ENCODE measurements around the gene LGALS3BP.

LGALS3BP gene

DNA sequence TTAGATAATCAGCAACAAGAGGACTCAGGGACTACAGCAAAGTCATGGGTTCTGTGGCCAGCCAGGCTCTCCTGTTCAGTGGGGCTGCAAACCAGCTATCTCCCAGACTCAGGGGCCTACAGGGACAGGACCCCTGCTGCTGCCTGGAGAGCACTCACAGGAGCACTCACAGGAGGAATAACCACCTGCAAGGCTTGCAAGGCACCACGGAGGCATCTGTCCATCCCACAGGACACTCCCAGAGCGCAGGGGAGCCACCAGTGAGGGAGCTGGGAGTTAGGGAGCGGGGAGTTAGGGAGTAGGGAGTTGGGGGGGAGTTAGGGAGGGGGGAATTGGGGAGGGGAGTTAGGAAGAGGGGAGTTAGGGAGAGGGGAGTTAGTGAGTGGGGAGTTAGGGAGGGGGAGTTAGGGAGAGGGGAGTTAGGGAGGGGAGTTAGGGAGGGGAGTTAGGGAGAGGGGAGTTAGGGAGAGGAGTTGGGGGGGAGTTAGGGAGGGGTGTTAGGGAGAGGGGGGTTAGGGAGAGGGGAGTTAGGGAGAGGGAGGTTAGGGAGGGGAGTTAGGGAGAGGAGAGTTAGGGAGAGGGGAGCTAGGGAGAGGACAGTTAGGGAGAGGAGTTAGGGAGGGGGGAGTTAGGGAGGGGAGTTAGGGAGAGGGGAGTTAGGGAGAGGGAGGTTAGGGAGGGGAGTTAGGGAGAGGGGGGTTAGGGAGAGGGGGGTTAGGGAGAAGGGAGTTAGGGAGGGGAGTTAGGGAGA lies 24.1 kb upstream of the LGALS3BP start:
- H3K27me3 ChIP-seq (replicated peaks): no peaks in the 10 kb centered on the region
- no peak for DNase-seq
- no peak overlapping the region for H3K4me3 ChIP-seq (ENCODE audit: low read depth, low read length)
- H3K36me3 ChIP-seq (replicated peaks): peaks cover 4% of the 10 kb centered on the region
- no peak overlapping the region for H3K27ac ChIP-seq
- in situ Hi-C loops (cut with HindIII; ENCODE audit: low pct_ligation_motif_present, low sequenced_read_pairs): no loop called here
- TF ChIP-seq, protein P1, sequence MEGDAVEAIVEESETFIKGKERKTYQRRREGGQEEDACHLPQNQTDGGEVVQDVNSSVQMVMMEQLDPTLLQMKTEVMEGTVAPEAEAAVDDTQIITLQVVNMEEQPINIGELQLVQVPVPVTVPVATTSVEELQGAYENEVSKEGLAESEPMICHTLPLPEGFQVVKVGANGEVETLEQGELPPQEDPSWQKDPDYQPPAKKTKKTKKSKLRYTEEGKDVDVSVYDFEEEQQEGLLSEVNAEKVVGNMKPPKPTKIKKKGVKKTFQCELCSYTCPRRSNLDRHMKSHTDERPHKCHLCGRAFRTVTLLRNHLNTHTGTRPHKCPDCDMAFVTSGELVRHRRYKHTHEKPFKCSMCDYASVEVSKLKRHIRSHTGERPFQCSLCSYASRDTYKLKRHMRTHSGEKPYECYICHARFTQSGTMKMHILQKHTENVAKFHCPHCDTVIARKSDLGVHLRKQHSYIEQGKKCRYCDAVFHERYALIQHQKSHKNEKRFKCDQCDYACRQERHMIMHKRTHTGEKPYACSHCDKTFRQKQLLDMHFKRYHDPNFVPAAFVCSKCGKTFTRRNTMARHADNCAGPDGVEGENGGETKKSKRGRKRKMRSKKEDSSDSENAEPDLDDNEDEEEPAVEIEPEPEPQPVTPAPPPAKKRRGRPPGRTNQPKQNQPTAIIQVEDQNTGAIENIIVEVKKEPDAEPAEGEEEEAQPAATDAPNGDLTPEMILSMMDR (IDR thresholded peaks at IDR 0.05; ENCODE audit: low read depth, low read length, missing control alignments): no peak

DNA sequence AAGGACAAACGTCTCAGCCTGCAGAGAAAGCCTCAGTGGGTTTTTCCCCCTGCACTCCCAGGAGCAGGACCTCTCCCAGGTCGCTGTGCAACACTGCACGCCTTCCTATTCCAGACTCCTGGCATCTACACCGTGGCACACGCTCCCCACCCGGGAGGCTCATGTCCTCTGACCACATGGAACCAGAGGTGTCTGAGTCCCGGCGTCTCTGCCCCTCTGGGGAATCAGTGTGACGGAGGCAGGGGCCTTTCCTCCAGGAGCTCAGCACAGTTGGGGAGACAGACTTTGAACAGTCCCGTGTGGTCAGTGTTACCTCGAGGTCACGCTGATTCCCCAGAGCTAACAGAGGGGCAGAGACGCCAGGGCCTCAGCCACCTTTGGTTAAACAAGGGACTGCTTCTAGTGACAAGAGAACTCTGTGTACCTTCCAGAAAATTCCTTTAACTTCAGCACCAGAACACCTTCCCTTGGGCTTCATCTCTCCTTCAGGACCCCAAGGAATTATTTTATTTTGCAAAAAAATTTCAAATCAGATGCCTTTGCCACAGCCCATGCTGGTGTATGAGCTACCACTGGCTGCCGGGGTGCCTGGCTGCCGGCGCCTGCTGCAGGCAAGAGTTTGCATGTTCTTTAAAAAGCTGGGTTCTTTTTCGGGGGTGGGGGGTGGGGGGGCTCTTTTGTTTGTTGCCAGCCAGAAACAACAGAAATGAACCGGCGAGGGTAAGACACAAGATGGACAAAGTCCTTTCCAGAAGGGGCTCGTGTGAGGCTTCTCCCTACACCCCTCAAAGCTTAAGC lies 23.3 kb upstream of the LGALS3BP start:
- Histone ChIP-seq H3K36me3 (replicated peaks) (peaks cover 11% of the 10 kb centered on the region), H3K4me3 (ENCODE audit: low read depth, low read length) (no peak overlapping the region), H3K27ac (no peak overlapping the region), H3K27me3 (replicated peaks) (no peaks in the 10 kb centered on the region)
- TF ChIP-seq, protein P1 (IDR thresholded peaks at IDR 0.05; ENCODE audit: low read depth, low read length, missing control alignments): no peak
- in situ Hi-C loops (cut with HindIII; ENCODE audit: low pct_ligation_motif_present, low sequenced_read_pairs): no loop called here
- DNase-seq: no peak

DNA sequence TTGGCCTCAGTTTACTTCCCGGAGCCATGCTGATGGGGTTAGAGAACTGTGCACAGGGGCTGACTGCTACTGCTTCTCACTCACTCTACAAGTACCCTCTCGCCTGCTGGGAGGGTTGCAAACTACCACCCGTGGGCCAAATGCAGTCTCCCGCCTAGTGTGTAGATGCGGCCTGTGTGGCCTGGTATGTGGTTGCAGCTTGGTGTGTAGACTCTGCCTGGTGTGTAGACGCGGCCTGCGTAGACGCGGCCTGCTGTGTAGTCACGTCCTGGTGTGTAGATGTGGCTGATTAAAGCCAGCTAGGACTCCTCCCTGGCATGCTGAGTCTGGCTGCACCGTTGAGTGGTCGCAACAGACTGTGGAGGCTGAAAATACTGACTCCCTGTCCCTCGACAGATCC lies 22.6 kb upstream of the LGALS3BP start:
- Histone ChIP-seq H3K27ac (no peak overlapping the region), H3K36me3 (replicated peaks) (peaks cover 15% of the 10 kb centered on the region), H3K27me3 (replicated peaks) (no peaks in the 10 kb centered on the region), H3K4me3 (ENCODE audit: low read depth, low read length) (no peak overlapping the region)
- TF ChIP-seq, protein P1 (IDR thresholded peaks at IDR 0.05; ENCODE audit: low read depth, low read length, missing control alignments): no peak
- no peak for DNase-seq
- in situ Hi-C loops (cut with HindIII; ENCODE audit: low pct_ligation_motif_present, low sequenced_read_pairs): no loop called here

DNA sequence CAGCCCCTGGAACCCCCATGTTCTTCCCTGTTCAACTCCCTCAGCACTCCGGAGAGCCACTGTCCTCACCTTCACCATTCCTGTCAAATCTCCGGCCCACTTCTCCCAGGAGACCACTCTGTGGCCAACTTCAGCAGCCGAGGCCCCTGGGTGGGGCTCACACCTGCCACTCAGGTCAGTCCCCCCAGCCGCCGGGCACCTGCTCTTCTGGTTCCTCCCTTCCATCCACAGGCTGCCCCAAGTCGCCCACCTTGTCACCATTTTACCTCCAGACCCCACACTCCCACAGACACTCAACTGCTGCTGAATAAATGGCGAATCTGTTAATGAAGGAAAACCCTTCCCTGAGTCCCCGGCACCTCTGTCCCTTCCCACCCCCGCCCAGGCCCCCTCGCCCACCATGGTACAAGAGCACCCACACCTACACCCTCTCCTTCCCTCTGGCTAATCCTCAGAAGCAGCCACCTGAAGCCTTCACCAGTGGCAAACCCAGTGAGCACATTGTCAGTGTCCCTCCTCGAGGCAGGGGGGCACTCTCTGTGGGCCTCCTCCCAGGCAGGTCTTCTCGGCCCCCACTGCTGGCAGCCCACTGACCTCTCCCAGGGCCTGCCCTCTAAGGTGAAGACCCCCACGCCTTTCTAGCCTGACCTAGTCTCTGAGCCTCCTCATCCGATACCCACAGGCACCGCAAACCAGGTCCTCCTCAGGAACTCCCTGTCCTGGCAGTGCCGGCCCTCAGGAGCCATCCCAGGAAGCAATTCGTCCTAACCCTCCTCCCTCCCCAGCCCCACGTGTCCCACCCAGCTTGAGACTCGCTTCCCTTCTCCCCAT lies 21.7 kb upstream of the LGALS3BP start:
- no peak overlapping the region for H3K4me3 ChIP-seq (ENCODE audit: low read depth, low read length)
- no peak overlapping the region for H3K27ac ChIP-seq
- DNase-seq: no peak
- in situ Hi-C loops (cut with HindIII; ENCODE audit: low pct_ligation_motif_present, low sequenced_read_pairs): no loop called here
- TF ChIP-seq, protein P1 (IDR thresholded peaks at IDR 0.05; ENCODE audit: low read depth, low read length, missing control alignments): no peak
- H3K27me3 ChIP-seq (replicated peaks): no peaks in the 10 kb centered on the region
- H3K36me3 ChIP-seq (replicated peaks): peaks cover 21% of the 10 kb centered on the region

DNA sequence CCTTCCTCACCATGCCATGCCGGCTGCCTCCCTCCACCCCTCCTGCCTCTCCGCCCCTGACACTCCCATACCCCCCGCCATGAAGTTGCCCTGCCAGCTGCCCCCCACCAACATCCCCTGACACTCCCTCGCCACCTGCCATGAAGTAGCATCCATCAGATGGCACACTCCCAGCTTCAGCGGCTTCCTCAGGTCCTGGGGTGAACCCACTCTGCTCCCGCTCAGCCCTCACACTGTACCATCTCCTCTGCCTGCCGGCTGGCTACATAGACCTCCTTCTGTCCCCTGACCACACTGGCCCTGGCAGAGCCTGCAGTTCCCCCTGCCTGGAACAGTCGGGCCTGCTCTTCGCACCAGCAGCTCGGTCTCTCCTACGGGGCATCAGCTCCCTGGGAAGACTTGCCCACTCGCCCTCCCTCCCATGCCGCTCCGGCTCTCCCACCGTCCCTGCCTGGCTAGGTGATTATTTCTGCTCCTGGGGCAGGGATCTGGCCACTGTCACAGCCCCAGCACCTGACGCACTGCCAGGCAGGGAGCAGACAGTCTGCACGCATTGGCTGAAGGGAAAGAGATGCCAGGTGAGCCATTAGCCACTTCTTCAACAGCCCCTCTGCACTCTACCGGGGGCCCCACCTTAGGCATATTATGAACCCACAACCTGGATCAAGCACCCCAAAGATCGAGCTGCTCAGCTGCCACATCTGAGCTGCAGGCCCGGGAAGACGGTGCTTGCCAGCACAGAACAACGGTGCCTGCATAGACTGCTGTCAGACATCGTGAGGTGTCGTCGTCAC lies 20.9 kb upstream of the LGALS3BP start:
- in situ Hi-C loops (cut with HindIII; ENCODE audit: low pct_ligation_motif_present, low sequenced_read_pairs): no loop called here
- Histone ChIP-seq H3K36me3 (replicated peaks) (peaks cover 28% of the 10 kb centered on the region), H3K4me3 (ENCODE audit: low read depth, low read length) (no peak overlapping the region)

More for the DNA sequence above, 20.9 kb upstream of the LGALS3BP start:
- TF ChIP-seq, protein P1 (IDR thresholded peaks at IDR 0.05; ENCODE audit: low read depth, low read length, missing control alignments): no peak
- Histone ChIP-seq H3K27me3 (replicated peaks) (no peaks in the 10 kb centered on the region), H3K27ac (no peak overlapping the region)
- no peak for DNase-seq
